HepG2 (cell line): Measurements from ENCODE around the gene TEKTIP1. TPM values are rescaled to one million over a fixed set of nuclear protein-coding genes. Genes with fewer than 3 reads are reported as not detected.

Experiments used
- ATAC-seq: fragments of 200-7000 bp; cut with Tn5 transposase; 3 replicates; pipeline ENCODE4 v1.9.1; 2020; ENCODE audit warnings: mild to moderate bottlenecking, moderate library complexity
- BruUV-seq: library from RNA; stranded (reverse); fragments of 400-500 nt; replicated peaks from 2 replicates; lab custom pipeline; 2021; lab: Mats Ljungman, UMichigan
- CTCF ChIA-PET: fragments of 300-600 bp; formaldehyde crosslinking; extraction: SDS; loops from one replicate; lab custom pipeline; 2021; ENCODE audit warnings: low total read pairs, inconsistent platforms, low intra/inter-chr PET ratio; lab: Yijun Ruan, JAX
- POLR2A ChIA-PET: fragments of 350-600 bp; sonication (Branson Sonifier 250); formaldehyde crosslinking; loops from one replicate; lab custom pipeline; 2020; ENCODE audit warnings: antibody characterized with exemption, inconsistent platforms; lab: Yijun Ruan, JAX
- DNase-seq: peaks from one replicate; pipeline ENCODE4 v3.0.0-alpha.2; 2015; ENCODE audit warnings: low spot score
- FAIRE-seq: peaks from 3 replicates; lab custom pipeline; 2011; peaks lifted over from hg19 to GRCh38; lab: Jason Lieb, UNC
- H2AFZ ChIP-seq: one replicate; pipeline ENCODE4 v1.6.1; 2011; ENCODE audit warnings: low read length, inconsistent platforms
- H3K27ac ChIP-seq: fragments of 300-600 bp; 3 replicates; pipeline ENCODE4 v1.8.0; 2011; ENCODE audit warnings: mixed run types, mild to moderate bottlenecking, mixed read lengths, low read length, inconsistent platforms; ENCODE audit not compliant: insufficient read depth; ENCODE audit errors: extremely low read length
- H3K27me3 ChIP-seq, 2 experiments: fragments of 200-600 bp in 1 of 2; 2 replicates in 1 of 2; 3 replicates in 1 of 2; pipeline versions ENCODE4 v1.6.0 to v1.8.0; 2011; ENCODE audit warnings: low read length in 2 of 2, mild to moderate bottlenecking in 2 of 2, moderate library complexity in 2 of 2, inconsistent platforms in 1 of 2; ENCODE audit not compliant: insufficient read depth in 2 of 2, control insufficient read depth in 1 of 2
- H3K36me3 ChIP-seq, 2 experiments: fragments of 200-600 bp in 1 of 2; replicated peaks in 1 of 2; 2 replicates in 1 of 2; 3 replicates in 1 of 2; pipeline versions ENCODE4 v1.5.1 to v1.8.0; 2011; ENCODE audit warnings: low read length in 2 of 2, inconsistent platforms in 1 of 2; ENCODE audit not compliant: insufficient read depth in 2 of 2, control insufficient read depth in 1 of 2
- H3K4me1 ChIP-seq: 2 replicates; pipeline ENCODE4 v1.5.1; 2012; ENCODE audit warnings: low read length, inconsistent platforms; ENCODE audit not compliant: insufficient read depth
- H3K4me2 ChIP-seq: 2 replicates; pipeline ENCODE4 v1.6.0; 2011; ENCODE audit warnings: low read depth, low read length, inconsistent platforms
- H3K4me3 ChIP-seq, 3 experiments: fragments of 200-600 bp in 1 of 3; sonication (generic), shearing (Covaris generic) in 1 of 3; replicated peaks in 1 of 3; 2 replicates each; pipeline ENCODE4 v1.5.1; 2011 to 2016; ENCODE audit warnings: low read length in 3 of 3, inconsistent platforms in 2 of 3, low read depth in 2 of 3, mild to moderate bottlenecking in 2 of 3, control low read depth in 1 of 3, mixed read lengths in 1 of 3; ENCODE audit not compliant: insufficient read depth in 1 of 3
- H3K79me2 ChIP-seq: one replicate; pipeline ENCODE4 v1.6.1; 2011; ENCODE audit warnings: low read length, inconsistent platforms; ENCODE audit not compliant: insufficient read depth
- H3K9ac ChIP-seq: 2 replicates; pipeline ENCODE4 v1.6.0; 2011; ENCODE audit warnings: mild to moderate bottlenecking, low read depth, low read length, inconsistent platforms; ENCODE audit not compliant: insufficient read depth
- H3K9me3 ChIP-seq: 2 replicates; pipeline ENCODE4 v1.5.1; 2012; ENCODE audit warnings: mild to moderate bottlenecking, low read length
- H4K20me1 ChIP-seq: 2 replicates; pipeline ENCODE4 v1.6.0; 2011; ENCODE audit warnings: inconsistent platforms, mild to moderate bottlenecking, low read length, moderate library complexity; ENCODE audit not compliant: insufficient read depth
- CCDC6 ChIP-seq: sonication (generic); formaldehyde crosslinking; IDR thresholded peaks from 2 replicates; pipeline ENCODE4 v1.8.1; 2022; ENCODE audit warnings: mild to moderate bottlenecking, missing genetic modification reagents, moderate library complexity
- JUNB ChIP-seq: sonication (generic); formaldehyde crosslinking; IDR thresholded peaks from 2 replicates; pipeline ENCODE4 v1.8.0; 2022; ENCODE audit warnings: missing genetic modification reagents, mild to moderate bottlenecking, borderline replicate concordance
- JUND ChIP-seq: sonication (generic); formaldehyde crosslinking; IDR thresholded peaks from 2 replicates; pipeline ENCODE4 v1.8.0; 2022; ENCODE audit warnings: mild to moderate bottlenecking, missing genetic modification reagents
- MBD4 ChIP-seq: IDR thresholded peaks from 2 replicates; pipeline ENCODE4 v1.6.1; 2012; ENCODE audit warnings: low read length, inconsistent platforms, borderline replicate concordance
- MZF1 ChIP-seq: sonication (generic); formaldehyde crosslinking; IDR thresholded peaks from 2 replicates; pipeline ENCODE4 v1.8.1; 2023; ENCODE audit warnings: mild to moderate bottlenecking, missing genetic modification reagents, borderline replicate concordance
- YY1 ChIP-seq: IDR thresholded peaks from 2 replicates; pipeline ENCODE4 v1.6.1; 2011; ENCODE audit warnings: low read length, low read depth, moderate library complexity, mild to moderate bottlenecking; ENCODE audit not compliant: insufficient read depth, insufficient replicate concordance
- ZBTB42 ChIP-seq: sonication (generic); formaldehyde crosslinking; IDR thresholded peaks from 2 replicates; pipeline ENCODE4 v1.5.0; 2020; ENCODE audit warnings: mild to moderate bottlenecking, missing genetic modification reagents
- WGBS: methylation state at CpG from one replicate; pipeline ENCODE4 v1.1.6; 2017; ENCODE audit warnings: low lambda C conversion rate; 5-methylcytosine and 5-hydroxymethylcytosine counted together
- in situ Hi-C: cut with HindIII; loops from 2 replicates; pipeline ENCODE4 v1.10.0; 2017; ENCODE audit warnings: low pct_unique_long_range_greater_than_20kb; ENCODE audit not compliant: extremely low pct_ligation_motif_present
- intact Hi-C: fragments of 100-400 bp; cut with micrococcal nuclease; formaldehyde crosslinking; loops from one replicate; pipeline ENCODE4 v1.10.0; 2022; ENCODE audit not compliant: unreplicated experiment
- polyA plus RNA-seq, 8 experiments: library from polyadenylated mRNA; depleted of rRNA in 3 of 8; stranded (reverse) in 7 of 8; unstranded in 1 of 8; fragments of >200 nt; fragmentation: Illumina TruSeq in 4 of 8; extraction: Trizol in 4 of 8; gene quantifications; 2 replicates each; pipeline versions ENCODE4 v1.2.1 to v1.2.3, GENCODE V29; 2011 to 2016; ENCODE audit warnings: low read depth in 4 of 8, missing spikeins in 1 of 8, mixed read lengths in 1 of 8; ENCODE audit not compliant: insufficient read depth in 1 of 8
- total RNA-seq, 5 experiments: library from RNA; depleted of rRNA; stranded (reverse); fragments of >200 nt; fragmentation: Illumina TruSeq; extraction: Trizol; gene quantifications; 2 replicates each; pipeline ENCODE4 v1.2.3, GENCODE V29; 2016; ENCODE audit warnings: low read depth in 1 of 5
- TF ChIP-seq, protein P1 (sequence below): IDR thresholded peaks from 2 replicates; pipeline ENCODE4 v1.6.1; 2016; ENCODE audit warnings: missing compliant biosample characterization, missing genetic modification reagents, borderline replicate concordance

Gene TEKTIP1
- total and polyA plus RNA-seq, 2 of the 13 experiments (the other 11 are each of a cell fraction or from before 2014, with no cell fraction given), result not detected

DNA sequence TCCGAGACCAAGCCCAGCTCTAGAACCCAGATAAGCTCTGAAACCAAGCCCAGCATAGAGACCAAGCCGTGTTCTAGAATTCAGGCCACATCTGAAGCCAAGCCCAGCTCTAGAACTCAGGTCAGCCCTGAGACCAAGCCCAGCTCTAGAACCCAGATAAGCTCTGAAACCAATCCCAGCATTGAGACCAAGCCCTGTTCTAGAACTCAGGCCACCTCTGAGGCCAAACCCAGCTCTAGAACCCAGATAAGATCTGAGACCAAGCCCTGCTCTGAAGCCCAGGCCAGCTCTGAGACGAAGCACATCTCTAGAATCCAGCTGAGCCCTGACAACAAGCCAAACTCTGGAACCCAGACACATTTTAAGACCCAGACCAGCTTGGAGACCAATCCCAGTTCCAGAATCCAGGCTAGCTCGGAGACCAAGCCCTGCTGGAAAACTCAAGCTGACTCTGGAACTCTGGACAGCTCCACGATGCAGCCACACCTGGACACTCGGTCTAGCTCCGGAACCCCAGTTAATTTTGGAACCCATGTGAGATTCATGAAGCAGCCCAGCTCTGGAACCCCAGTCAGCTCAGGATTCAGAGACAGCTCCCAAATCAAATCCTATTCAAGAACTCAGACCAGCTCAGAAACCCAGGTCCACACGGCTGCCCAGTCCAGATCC, 52.2 kb downstream of the TEKTIP1 start:
- no peak for TF ChIP-seq ZBTB42 (CRISPR knock-in tag)
- TF ChIP-seq MZF1, result no peak
- no peak for TF ChIP-seq YY1
- no peak for TF ChIP-seq JUNB (CRISPR knock-in tag)
- TF ChIP-seq JUND (CRISPR knock-in tag), result no peak
- TF ChIP-seq, protein P1, sequence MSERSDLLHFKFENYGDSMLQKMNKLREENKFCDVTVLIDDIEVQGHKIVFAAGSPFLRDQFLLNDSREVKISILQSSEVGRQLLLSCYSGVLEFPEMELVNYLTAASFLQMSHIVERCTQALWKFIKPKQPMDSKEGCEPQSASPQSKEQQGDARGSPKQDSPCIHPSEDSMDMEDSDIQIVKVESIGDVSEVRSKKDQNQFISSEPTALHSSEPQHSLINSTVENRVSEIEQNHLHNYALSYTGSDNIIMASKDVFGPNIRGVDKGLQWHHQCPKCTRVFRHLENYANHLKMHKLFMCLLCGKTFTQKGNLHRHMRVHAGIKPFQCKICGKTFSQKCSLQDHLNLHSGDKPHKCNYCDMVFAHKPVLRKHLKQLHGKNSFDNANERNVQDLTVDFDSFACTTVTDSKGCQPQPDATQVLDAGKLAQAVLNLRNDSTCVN (CRISPR knock-in tag), result no peak
- no peak for TF ChIP-seq MBD4
- no peak for TF ChIP-seq CCDC6 (CRISPR knock-in tag)

More for the DNA sequence above, 52.2 kb downstream of the TEKTIP1 start:
- Histone ChIP-seq H2AFZ (no peak overlapping the region), H3K27me3 (peaks cover 3 to 29% of the 10 kb centered on the region in 2 experiments; a peak in 3 of 5 replicates), H3K4me1 (no peaks in the 10 kb centered on the region), H3K36me3 (no peaks in the 10 kb centered on the region), H3K4me3 (no peak overlapping the region), H3K9me3 (no peaks in the 10 kb centered on the region), H3K27ac (no peak overlapping the region), H3K79me2 (no peaks in the 10 kb centered on the region), H4K20me1 (no peaks in the 10 kb centered on the region), H3K4me2 (no peak overlapping the region), H3K9ac (no peak overlapping the region)
- DNase-seq, result no peak
- CTCF ChIA-PET, result no interaction called here
- POLR2A ChIA-PET, result no interaction called here
- no peak for FAIRE-seq
- ATAC-seq, result no peak
- BruUV-seq, result no TSS peak
- WGBS, result no CpG with 5 or more reads among the region's 8 CpGs
- in situ Hi-C loops (no loop called here), intact Hi-C loops (no loop called here)
